ENCODE measurements around the gene GYS1.
A peak's percentile ranks its signal among the peaks of the same experiment; 100 is the strongest.

GYS1 gene

DNA sequence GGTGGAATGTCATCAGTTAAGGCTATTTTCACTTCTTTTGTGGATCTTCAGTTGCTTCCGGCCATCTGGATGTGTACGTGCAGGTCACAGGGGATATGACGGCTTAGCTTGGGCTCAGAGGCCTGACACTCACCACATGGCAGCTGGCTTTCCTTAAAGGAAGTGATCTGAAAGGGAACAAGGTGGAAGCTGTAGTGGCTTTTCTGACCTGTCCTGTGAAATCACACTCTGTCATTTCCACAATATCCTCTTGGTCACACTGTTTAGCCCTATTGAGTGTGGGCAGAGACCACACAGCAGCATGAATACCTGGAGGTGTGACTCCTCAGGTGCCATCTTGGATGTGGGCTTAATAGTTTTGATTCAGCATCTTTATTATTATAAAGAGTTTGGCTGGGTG, 43.0 kb downstream of the GYS1 start:
- H3K4me3 ChIP-seq (replicated peaks; ENCODE audit: insufficient read depth, low read length): no peak overlapping the region
- no peak for DNase-seq (ENCODE audit: low read depth in 1 of 2, low spot score in 1 of 2)
- no peak overlapping the region for H3K27ac ChIP-seq (replicated peaks)
- no peaks in the 10 kb centered on the region for H3K27me3 ChIP-seq (ENCODE audit: insufficient read depth, poor library complexity, severe bottlenecking)
- TF ChIP-seq POLR2AphosphoS5 (IDR thresholded peaks at IDR 0.05; ENCODE audit: low read depth): no peak
- TF ChIP-seq, protein P1, sequence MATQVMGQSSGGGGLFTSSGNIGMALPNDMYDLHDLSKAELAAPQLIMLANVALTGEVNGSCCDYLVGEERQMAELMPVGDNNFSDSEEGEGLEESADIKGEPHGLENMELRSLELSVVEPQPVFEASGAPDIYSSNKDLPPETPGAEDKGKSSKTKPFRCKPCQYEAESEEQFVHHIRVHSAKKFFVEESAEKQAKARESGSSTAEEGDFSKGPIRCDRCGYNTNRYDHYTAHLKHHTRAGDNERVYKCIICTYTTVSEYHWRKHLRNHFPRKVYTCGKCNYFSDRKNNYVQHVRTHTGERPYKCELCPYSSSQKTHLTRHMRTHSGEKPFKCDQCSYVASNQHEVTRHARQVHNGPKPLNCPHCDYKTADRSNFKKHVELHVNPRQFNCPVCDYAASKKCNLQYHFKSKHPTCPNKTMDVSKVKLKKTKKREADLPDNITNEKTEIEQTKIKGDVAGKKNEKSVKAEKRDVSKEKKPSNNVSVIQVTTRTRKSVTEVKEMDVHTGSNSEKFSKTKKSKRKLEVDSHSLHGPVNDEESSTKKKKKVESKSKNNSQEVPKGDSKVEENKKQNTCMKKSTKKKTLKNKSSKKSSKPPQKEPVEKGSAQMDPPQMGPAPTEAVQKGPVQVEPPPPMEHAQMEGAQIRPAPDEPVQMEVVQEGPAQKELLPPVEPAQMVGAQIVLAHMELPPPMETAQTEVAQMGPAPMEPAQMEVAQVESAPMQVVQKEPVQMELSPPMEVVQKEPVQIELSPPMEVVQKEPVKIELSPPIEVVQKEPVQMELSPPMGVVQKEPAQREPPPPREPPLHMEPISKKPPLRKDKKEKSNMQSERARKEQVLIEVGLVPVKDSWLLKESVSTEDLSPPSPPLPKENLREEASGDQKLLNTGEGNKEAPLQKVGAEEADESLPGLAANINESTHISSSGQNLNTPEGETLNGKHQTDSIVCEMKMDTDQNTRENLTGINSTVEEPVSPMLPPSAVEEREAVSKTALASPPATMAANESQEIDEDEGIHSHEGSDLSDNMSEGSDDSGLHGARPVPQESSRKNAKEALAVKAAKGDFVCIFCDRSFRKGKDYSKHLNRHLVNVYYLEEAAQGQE (IDR thresholded peaks at IDR 0.05; ENCODE audit: insufficient replicate concordance, low read depth): no peak
- TF ChIP-seq SPI1 (IDR thresholded peaks at IDR 0.05; ENCODE audit: borderline replicate concordance, low read depth): no peak
- TF ChIP-seq GABPA (IDR thresholded peaks at IDR 0.05; ENCODE audit: low read depth): no peak
- TF ChIP-seq, protein P2, sequence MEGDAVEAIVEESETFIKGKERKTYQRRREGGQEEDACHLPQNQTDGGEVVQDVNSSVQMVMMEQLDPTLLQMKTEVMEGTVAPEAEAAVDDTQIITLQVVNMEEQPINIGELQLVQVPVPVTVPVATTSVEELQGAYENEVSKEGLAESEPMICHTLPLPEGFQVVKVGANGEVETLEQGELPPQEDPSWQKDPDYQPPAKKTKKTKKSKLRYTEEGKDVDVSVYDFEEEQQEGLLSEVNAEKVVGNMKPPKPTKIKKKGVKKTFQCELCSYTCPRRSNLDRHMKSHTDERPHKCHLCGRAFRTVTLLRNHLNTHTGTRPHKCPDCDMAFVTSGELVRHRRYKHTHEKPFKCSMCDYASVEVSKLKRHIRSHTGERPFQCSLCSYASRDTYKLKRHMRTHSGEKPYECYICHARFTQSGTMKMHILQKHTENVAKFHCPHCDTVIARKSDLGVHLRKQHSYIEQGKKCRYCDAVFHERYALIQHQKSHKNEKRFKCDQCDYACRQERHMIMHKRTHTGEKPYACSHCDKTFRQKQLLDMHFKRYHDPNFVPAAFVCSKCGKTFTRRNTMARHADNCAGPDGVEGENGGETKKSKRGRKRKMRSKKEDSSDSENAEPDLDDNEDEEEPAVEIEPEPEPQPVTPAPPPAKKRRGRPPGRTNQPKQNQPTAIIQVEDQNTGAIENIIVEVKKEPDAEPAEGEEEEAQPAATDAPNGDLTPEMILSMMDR (IDR thresholded peaks at IDR 0.05; ENCODE audit: insufficient read depth, low read length): no peak

DNA sequence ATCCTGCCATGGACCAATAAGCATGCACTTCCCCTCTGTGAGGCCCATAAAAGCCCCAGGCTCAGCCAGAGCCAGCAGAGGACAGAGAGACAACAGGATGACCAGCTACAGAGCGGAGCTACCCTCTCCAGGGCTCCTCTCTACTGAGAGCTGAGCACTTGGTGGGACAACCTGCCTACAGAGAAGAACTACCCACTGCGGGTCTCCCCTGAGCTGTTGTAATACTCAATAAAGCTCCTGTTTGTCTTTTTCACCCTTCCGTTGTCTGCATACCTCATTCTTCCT, 45.9 kb downstream of the GYS1 start:
- no peak for DNase-seq (ENCODE audit: low read depth in 1 of 2, low spot score in 1 of 2)
- Histone ChIP-seq H3K4me3 (replicated peaks; ENCODE audit: insufficient read depth, low read length) (no peak overlapping the region), H3K27me3 (ENCODE audit: insufficient read depth, poor library complexity, severe bottlenecking) (no peaks in the 10 kb centered on the region)

DNA sequence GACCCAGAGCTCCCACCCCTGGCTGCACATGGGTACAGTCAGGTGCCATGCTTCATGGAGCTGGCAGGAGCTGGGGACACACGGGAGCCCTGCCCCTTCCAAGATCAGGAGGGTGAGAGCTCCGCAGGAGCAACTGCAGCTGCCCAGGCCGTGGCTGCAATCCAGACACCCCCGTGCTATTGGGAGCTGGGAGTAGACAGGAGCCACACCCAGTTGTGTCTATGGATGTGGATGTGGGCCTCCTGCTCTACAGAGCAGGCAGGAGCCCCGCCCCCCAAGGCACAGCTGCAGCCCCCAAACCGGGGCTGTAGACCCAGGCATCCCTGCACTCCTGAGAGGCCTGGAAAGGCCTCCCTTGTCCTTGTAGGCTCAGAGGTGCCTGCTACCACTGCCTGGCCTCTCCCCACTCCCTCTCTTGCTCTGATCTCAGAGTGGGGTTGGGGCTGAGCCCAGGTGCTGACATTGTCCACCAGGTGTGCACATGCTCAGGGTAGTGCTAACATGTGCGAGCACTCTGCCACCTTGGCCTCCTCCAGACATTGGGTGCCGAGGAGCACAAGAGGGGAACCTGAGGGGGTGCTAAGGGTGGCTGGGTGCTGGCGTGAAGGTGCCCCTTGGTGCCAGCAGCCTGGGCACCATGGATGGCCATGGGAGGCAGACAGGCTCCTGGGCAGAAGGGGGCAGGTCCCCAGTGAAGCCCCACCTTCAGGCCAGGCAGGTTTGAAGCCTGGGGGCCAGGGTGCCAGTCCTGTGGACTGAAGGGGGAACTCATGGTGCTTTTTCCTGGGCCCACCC, 46.4 kb downstream of the GYS1 start:
- no peak overlapping the region for H3K27ac ChIP-seq (replicated peaks)
- TF ChIP-seq, protein P1 (IDR thresholded peaks at IDR 0.05; ENCODE audit: insufficient replicate concordance, low read depth): no peak
- no peak for TF ChIP-seq POLR2AphosphoS5 (IDR thresholded peaks at IDR 0.05; ENCODE audit: low read depth)
- TF ChIP-seq, protein P2 (IDR thresholded peaks at IDR 0.05; ENCODE audit: insufficient read depth, low read length): no peak
- no peak for TF ChIP-seq GABPA (IDR thresholded peaks at IDR 0.05; ENCODE audit: low read depth)
- no peak for TF ChIP-seq SPI1 (IDR thresholded peaks at IDR 0.05; ENCODE audit: borderline replicate concordance, low read depth)
- H3K4me3 ChIP-seq (replicated peaks; ENCODE audit: insufficient read depth, low read length): no peak overlapping the region
- no peak for DNase-seq (ENCODE audit: low read depth in 1 of 2, low spot score in 1 of 2)
- H3K27me3 ChIP-seq (ENCODE audit: insufficient read depth, poor library complexity, severe bottlenecking): no peaks in the 10 kb centered on the region

More for the DNA sequence above, 45.9 kb downstream of the GYS1 start:
- peak; percentile 20; the same call in 1 of the 2 replicates for TF ChIP-seq SPI1 (IDR thresholded peaks at IDR 0.05; ENCODE audit: borderline replicate concordance, low read depth)
- TF ChIP-seq, protein P1 (IDR thresholded peaks at IDR 0.05; ENCODE audit: insufficient replicate concordance, low read depth): no peak
- TF ChIP-seq POLR2AphosphoS5 (IDR thresholded peaks at IDR 0.05; ENCODE audit: low read depth): no peak
- H3K27ac ChIP-seq (replicated peaks): no peak overlapping the region
